H1 (cell line): ENCODE results near the gene HS1BP3. TPM values are rescaled to one million over a fixed set of nuclear protein-coding genes. Genes with fewer than 3 reads are reported as not detected.

Experiments used
- CTCF ChIA-PET: fragments of 300-600 bp; sonication (Branson Sonifier 250); formaldehyde crosslinking; loops from one replicate; lab custom pipeline; 2021; ENCODE audit not compliant: partially characterized antibody; lab: Charles Lee
- POLR2A ChIA-PET: fragments of 300-600 bp; sonication (Branson Sonifier 250); formaldehyde crosslinking; loops from one replicate; lab custom pipeline; 2021; ENCODE audit warnings: inconsistent platforms; ENCODE audit not compliant: partially characterized antibody; lab: Charles Lee
- DNase-seq, 2 experiments: peaks; one replicate each; pipeline versions ENCODE4 v3.0.0 to v3.0.0-alpha.2; 2010 to 2022; ENCODE audit warnings: low spot score in 2 of 2, low read depth in 1 of 2, mixed read lengths in 1 of 2
- FAIRE-seq: peaks from 2 replicates; lab custom pipeline; 2011; peaks lifted over from hg19 to GRCh38; lab: Jason Lieb, UNC
- H2AFZ ChIP-seq: 2 replicates; pipeline ENCODE4 v1.8.1; 2012; ENCODE audit warnings: low read length, inconsistent platforms
- H2AK5ac ChIP-seq: 2 replicates; pipeline ENCODE4 v1.6.1; 2013; ENCODE audit warnings: low read depth, low read length
- H2BK120ac ChIP-seq: replicated peaks from 2 replicates; pipeline ENCODE3; 2013; ENCODE audit warnings: low read depth, low read length, inconsistent platforms
- H2BK12ac ChIP-seq: 2 replicates; pipeline ENCODE4 v1.6.1; 2013; ENCODE audit warnings: low read depth, low read length
- H2BK15ac ChIP-seq: 2 replicates; pipeline ENCODE4 v1.6.1; 2013; ENCODE audit warnings: low read length
- H2BK20ac ChIP-seq: 2 replicates; pipeline ENCODE4 v1.6.1; 2013; ENCODE audit warnings: low read length
- H2BK5ac ChIP-seq: 2 replicates; pipeline ENCODE4 v1.6.1; 2013; ENCODE audit warnings: low read depth, low read length
- H3K14ac ChIP-seq: 2 replicates; pipeline ENCODE4 v1.6.1; 2013; ENCODE audit warnings: inconsistent platforms; ENCODE audit not compliant: insufficient read length
- H3K18ac ChIP-seq: 2 replicates; pipeline ENCODE4 v1.6.1; 2013; ENCODE audit warnings: low read length; ENCODE audit errors: extremely low read depth
- H3K23ac ChIP-seq: 2 replicates; pipeline ENCODE4 v1.6.1; 2013; ENCODE audit warnings: inconsistent platforms; ENCODE audit not compliant: insufficient read length
- H3K23me2 ChIP-seq: 2 replicates; pipeline ENCODE4 v1.6.1; 2013; ENCODE audit warnings: low read depth, low read length
- H3K27ac ChIP-seq: 2 replicates; pipeline ENCODE4 v1.6.1; 2011; ENCODE audit warnings: low read depth, low read length, inconsistent platforms
- H3K27me3 ChIP-seq, 4 experiments: replicated peaks in 1 of 4; 1 replicate in 1 of 4; 2 replicates in 3 of 4; pipeline versions ENCODE4 v1.6.1 to v1.8.1; 2011 to 2013; ENCODE audit warnings: low read length in 3 of 4, mild to moderate bottlenecking in 3 of 4, inconsistent platforms in 2 of 4, mixed read lengths in 2 of 4, moderate library complexity in 1 of 4; ENCODE audit not compliant: control insufficient read depth in 3 of 4, insufficient read depth in 3 of 4; ENCODE audit errors: extremely low read depth in 1 of 4
- H3K36me3 ChIP-seq, 4 experiments: 2 replicates each; pipeline versions ENCODE4 v1.6.1 to v1.8.1; 2011 to 2013; ENCODE audit warnings: mild to moderate bottlenecking in 4 of 4, low read length in 3 of 4, moderate library complexity in 2 of 4, control low read depth in 1 of 4, inconsistent platforms in 1 of 4; ENCODE audit not compliant: insufficient read depth in 4 of 4, control insufficient read depth in 2 of 4
- H3K4ac ChIP-seq: replicated peaks from 2 replicates; pipeline ENCODE3; 2013; ENCODE audit warnings: low read length, low read depth, mixed read lengths, inconsistent platforms; ENCODE audit not compliant: insufficient read length
- H3K4me1 ChIP-seq, 4 experiments: replicated peaks in 1 of 4; 1 replicate in 1 of 4; 2 replicates in 3 of 4; pipeline versions ENCODE4 v1.6.1 to v1.8.1; 2011 to 2013; ENCODE audit warnings: low read length in 3 of 4, inconsistent platforms in 2 of 4, mixed read lengths in 1 of 4; ENCODE audit not compliant: insufficient read depth in 4 of 4, control insufficient read depth in 3 of 4
- H3K4me2 ChIP-seq, 2 experiments: 2 replicates each; pipeline versions ENCODE4 v1.6.1 to v1.8.1; 2011 to 2013; ENCODE audit warnings: low read depth in 2 of 2, low read length in 2 of 2, control low read depth in 1 of 2, inconsistent platforms in 1 of 2, mild to moderate bottlenecking in 1 of 2; ENCODE audit not compliant: insufficient read depth in 1 of 2
- H3K4me3 ChIP-seq, 4 experiments: fragments of 200-600, 300-600 bp in 1 of 4; sonication (generic), shearing (Covaris generic), sonication (Bioruptor Twin) in 1 of 4; 2 replicates each; pipeline versions ENCODE4 v1.5.1 to v1.8.1; 2011 to 2016; ENCODE audit warnings: low read length in 4 of 4, low read depth in 3 of 4, control low read depth in 2 of 4, inconsistent platforms in 2 of 4, mild to moderate bottlenecking in 2 of 4, mixed read lengths in 1 of 4, moderate library complexity in 1 of 4; ENCODE audit not compliant: insufficient read depth in 2 of 4; ENCODE audit errors: extremely low read depth in 1 of 4
- H3K56ac ChIP-seq: replicated peaks from 2 replicates; pipeline ENCODE3; 2013; ENCODE audit warnings: low read depth, mild to moderate bottlenecking, mixed read lengths, low read length, inconsistent platforms; ENCODE audit not compliant: insufficient read length
- H3K79me1 ChIP-seq: 2 replicates; pipeline ENCODE4 v1.6.1; 2013; ENCODE audit warnings: low read depth, low read length, control low read depth
- H3K79me2 ChIP-seq, 2 experiments: 2 replicates each; pipeline versions ENCODE4 v1.6.1 to v1.8.1; 2012 to 2013; ENCODE audit warnings: low read length in 2 of 2, mild to moderate bottlenecking in 2 of 2, inconsistent platforms in 1 of 2; ENCODE audit not compliant: insufficient read depth in 2 of 2, control insufficient read depth in 1 of 2
- H3K9ac ChIP-seq, 4 experiments: replicated peaks in 1 of 4; 1 replicate in 1 of 4; 2 replicates in 3 of 4; pipeline versions ENCODE4 v1.6.1 to v1.8.1; 2011 to 2013; ENCODE audit warnings: low read depth in 3 of 4, low read length in 3 of 4, control low read depth in 2 of 4, mild to moderate bottlenecking in 2 of 4, moderate library complexity in 2 of 4, inconsistent platforms in 1 of 4; ENCODE audit errors: extremely low read depth in 1 of 4
- H3K9me3 ChIP-seq, 2 experiments: 2 replicates each; pipeline versions ENCODE4 v1.6.1 to v1.8.1; 2012 to 2013; ENCODE audit warnings: mild to moderate bottlenecking in 2 of 2, moderate library complexity in 2 of 2, control low read depth in 1 of 2, inconsistent platforms in 1 of 2, low read depth in 1 of 2, low read length in 1 of 2, mixed read lengths in 1 of 2; ENCODE audit not compliant: insufficient read depth in 2 of 2
- H4K20me1 ChIP-seq, 2 experiments: replicated peaks in 1 of 2; 2 replicates each; pipeline versions ENCODE3 to v1.8.1; 2011 to 2013; ENCODE audit warnings: inconsistent platforms in 2 of 2, low read length in 2 of 2, mild to moderate bottlenecking in 1 of 2; ENCODE audit not compliant: insufficient read depth in 2 of 2, control insufficient read depth in 1 of 2
- H4K5ac ChIP-seq: 2 replicates; pipeline ENCODE4 v1.6.1; 2013; ENCODE audit warnings: low read length, low read depth, mixed read lengths, inconsistent platforms; ENCODE audit not compliant: insufficient read length
- H4K8ac ChIP-seq: 2 replicates; pipeline ENCODE4 v1.8.0; 2013; ENCODE audit warnings: mild to moderate bottlenecking, moderate library complexity, low read length, inconsistent platforms; ENCODE audit not compliant: insufficient read depth; ENCODE audit errors: extremely low read depth
- H4K91ac ChIP-seq: replicated peaks from 2 replicates; pipeline ENCODE3; 2013; ENCODE audit warnings: low read length, mixed read lengths, inconsistent platforms; ENCODE audit not compliant: insufficient read length
- CEBPB ChIP-seq: IDR thresholded peaks from 2 replicates; pipeline ENCODE4 v1.6.1; 2012; ENCODE audit warnings: low read depth, low read length
- CTBP2 ChIP-seq: IDR thresholded peaks from 2 replicates; pipeline ENCODE4 v1.7.0; 2011; ENCODE audit warnings: borderline replicate concordance, mild to moderate bottlenecking, moderate library complexity, mixed read lengths, low read length; ENCODE audit not compliant: insufficient read depth, insufficient read length
- GTF2F1 ChIP-seq: IDR thresholded peaks from 2 replicates; pipeline ENCODE4 v1.6.1; 2012; ENCODE audit warnings: low read depth, low read length, improper control_type of control experiment, borderline replicate concordance
- MAFK ChIP-seq: IDR thresholded peaks from 2 replicates; pipeline ENCODE4 v1.6.1; 2012; ENCODE audit warnings: low read depth, mild to moderate bottlenecking, improper control_type of control experiment, low read length
- POLR2A ChIP-seq, 2 experiments: IDR thresholded peaks; 1 replicate in 1 of 2; 2 replicates in 1 of 2; pipeline ENCODE4 v1.6.1; 2011; ENCODE audit warnings: low read depth in 2 of 2, low read length in 2 of 2, mild to moderate bottlenecking in 2 of 2; ENCODE audit errors: control extremely low read depth in 1 of 2
- SRF ChIP-seq: IDR thresholded peaks from 2 replicates; pipeline ENCODE4 v1.6.1; 2011; ENCODE audit warnings: mild to moderate bottlenecking, low read depth, low read length, moderate library complexity
- WGBS, 2 experiments: shearing (Covaris generic) in 1 of 2; methylation state at CpG; one replicate each; pipeline versions ENCODE4 v1.1.6 to v1.1.7; 2013 to 2015; ENCODE audit warnings: low lambda C conversion rate in 2 of 2, mixed read lengths in 2 of 2, inconsistent platforms in 1 of 2, low coverage in 1 of 2, missing lambda C conversion rate in 1 of 2; ENCODE audit not compliant: insufficient replicate concordance in 2 of 2, insufficient coverage in 1 of 2, insufficient read length in 1 of 2; ENCODE audit errors: extremely low coverage in 1 of 2, missing lambda C conversion rate in 1 of 2; 5-methylcytosine and 5-hydroxymethylcytosine counted together
- polyA plus RNA-seq, 7 experiments: library from polyadenylated mRNA; depleted of rRNA in 3 of 7; stranded (reverse) in 5 of 7; unstranded in 2 of 7; fragments of >200 nt in 5 of 7; fragments of 200-250 nt in 2 of 7; gene quantifications; 1 replicate in 5 of 7; 2 replicates in 1 of 7; 4 replicates in 1 of 7; pipeline versions ENCODE4 v1.2.1 to v1.2.3, GENCODE V29; 2011 to 2013; ENCODE audit warnings: missing spikeins in 2 of 7, mixed read lengths in 2 of 7
- total RNA-seq: library from RNA; stranded (reverse); fragmentation: NEBNext Ultra II Directional; extraction: Animal tissue kit (Norgen Biotek cat#: 25700); gene quantifications from 2 replicates; pipeline ENCODE4 v1.2.1, GENCODE V29; 2021
- TF ChIP-seq, protein P1 (sequence below): IDR thresholded peaks from 2 replicates; pipeline ENCODE4 v1.6.1; 2011; ENCODE audit warnings: low read length, improper control_type of control experiment
- TF ChIP-seq, protein P2 (sequence below): IDR thresholded peaks from 2 replicates; pipeline ENCODE4 v1.6.1; 2012; ENCODE audit warnings: inconsistent platforms

HS1BP3 gene
- total and polyA plus RNA-seq, 2 of the 8 experiments (the other 6 are each of a cell fraction or from before 2014, with no cell fraction given) = 11.1 to 11.3 TPM

DNA sequence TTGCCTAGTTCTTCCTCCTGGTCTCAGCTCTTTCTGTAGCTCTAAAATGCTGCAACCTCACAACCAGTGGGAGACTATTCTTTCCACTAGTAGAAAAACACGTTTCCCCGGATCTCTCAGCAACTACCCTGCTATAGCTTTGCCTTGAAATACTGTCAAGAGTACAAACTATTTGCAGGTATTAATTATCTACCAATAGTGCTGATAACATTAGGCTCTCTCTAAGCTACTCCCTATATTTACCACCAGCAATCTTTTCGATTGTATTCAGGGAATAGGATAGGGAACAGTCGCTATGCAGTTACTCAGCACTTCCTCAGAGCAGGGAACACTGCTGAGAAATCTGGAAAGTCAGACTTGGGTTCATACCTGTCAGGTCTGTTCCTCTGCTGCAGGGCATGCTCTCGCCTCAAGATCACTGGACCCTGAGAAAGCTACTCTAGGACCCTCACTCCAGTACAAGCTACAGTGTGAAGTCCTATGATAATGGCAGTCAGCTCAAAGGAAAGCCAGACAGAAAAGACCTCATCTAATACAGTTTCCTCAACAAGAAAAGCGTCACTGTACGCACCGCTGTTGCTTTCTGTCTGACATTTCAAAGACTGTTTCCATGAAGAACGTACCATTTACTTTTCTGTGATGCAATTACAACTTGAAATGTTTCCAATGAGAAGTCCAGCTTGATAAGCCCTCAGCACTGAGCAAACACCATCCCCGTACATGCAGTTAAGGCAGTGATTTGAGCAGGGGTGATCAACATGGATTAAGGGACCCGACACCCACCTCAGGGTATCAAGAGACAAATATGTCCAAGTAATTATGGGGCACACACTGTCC lies 38.7 kb upstream of the HS1BP3 start:
- Histone ChIP-seq H2BK12ac (no peak overlapping the region), H3K23me2 (no peaks in the 10 kb centered on the region), H3K18ac (no peak overlapping the region), H3K14ac (no peak overlapping the region), H2BK15ac (no peak overlapping the region), H4K8ac (no peak overlapping the region), H4K91ac (no peak overlapping the region), H4K20me1 (peaks cover 0 to 3% of the 10 kb centered on the region in 2 experiments), H3K36me3 (peaks cover 0 to 11% (median 2%) of the 10 kb centered on the region in 4 experiments; a peak in 2 of 8 replicates), H2AFZ (no peak overlapping the region), H3K23ac (no peak overlapping the region), H3K4me3 (no peak overlapping the region), H3K4ac (no peak overlapping the region), H3K27me3 (no peaks in the 10 kb centered on the region), H3K4me2 (no peak overlapping the region), H2BK120ac (no peak overlapping the region), H3K56ac (no peak overlapping the region), H2BK20ac (no peak overlapping the region), H3K79me2 (no peaks in the 10 kb centered on the region), H2BK5ac (no peak overlapping the region), H3K9me3 (no peaks in the 10 kb centered on the region), H3K4me1 (no peaks in the 10 kb centered on the region), H3K79me1 (no peaks in the 10 kb centered on the region; the same call in 1 of the 2 replicates), H3K9ac (no peak overlapping the region), H2AK5ac (no peak overlapping the region), H3K27ac (no peak overlapping the region), H4K5ac (no peak overlapping the region)
- FAIRE-seq (no peak), DNase-seq (no peak)
- CTCF ChIA-PET = interaction anchor here (0.7 to 2.2 kb wide), 8 partner anchors 9 to 273 kb away, joined by 3 to 13 read pairs (median 4); no protein-coding TSS in a partner anchor
- TF ChIP-seq MAFK (no peak), POLR2A (IDR thresholded peaks at IDR 0.05; ENCODE audit: control extremely low read depth in 1 of 2, low read depth in 2 of 2, low read length in 2 of 2) (no peak), CEBPB (no peak), CTBP2 (no peak), GTF2F1 (no peak), SRF (no peak)
- TF ChIP-seq, protein P1, sequence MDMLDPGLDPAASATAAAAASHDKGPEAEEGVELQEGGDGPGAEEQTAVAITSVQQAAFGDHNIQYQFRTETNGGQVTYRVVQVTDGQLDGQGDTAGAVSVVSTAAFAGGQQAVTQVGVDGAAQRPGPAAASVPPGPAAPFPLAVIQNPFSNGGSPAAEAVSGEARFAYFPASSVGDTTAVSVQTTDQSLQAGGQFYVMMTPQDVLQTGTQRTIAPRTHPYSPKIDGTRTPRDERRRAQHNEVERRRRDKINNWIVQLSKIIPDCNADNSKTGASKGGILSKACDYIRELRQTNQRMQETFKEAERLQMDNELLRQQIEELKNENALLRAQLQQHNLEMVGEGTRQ = no peak
- TF ChIP-seq, protein P2, sequence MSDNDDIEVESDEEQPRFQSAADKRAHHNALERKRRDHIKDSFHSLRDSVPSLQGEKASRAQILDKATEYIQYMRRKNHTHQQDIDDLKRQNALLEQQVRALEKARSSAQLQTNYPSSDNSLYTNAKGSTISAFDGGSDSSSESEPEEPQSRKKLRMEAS = no peak
- POLR2A ChIA-PET = no interaction called here
- 83% methylated on average over 11 of the region's 11 CpGs; no CpG with 5 or more reads in 1 of the 2 experiments for WGBS, 2 experiments
